Stomach smooth muscle (tissue), 2 donors: ENCODE results near the gene MARCKS.
"Not testable (repeated sequence)": the region's sequence is repeated elsewhere in the genome, so short reads cannot be mapped to it uniquely, and the experiment has no call there.

ENCODE experiments used
- H3K27ac ChIP-seq: one replicate; pipeline ENCODE4 v1.7.0; 2013; ENCODE audit warnings: mild to moderate bottlenecking, low read length, inconsistent platforms
- H3K27me3 ChIP-seq, 2 donors: one replicate each; pipeline ENCODE4 v1.7.0; 2013; ENCODE audit warnings: low read length in 2 of 2; ENCODE audit not compliant: insufficient read depth in 2 of 2, control insufficient read depth in 1 of 2
- H3K36me3 ChIP-seq, 2 donors: one replicate each; pipeline ENCODE4 v1.7.0; 2013; ENCODE audit warnings: low read length in 2 of 2; ENCODE audit not compliant: control insufficient read depth in 2 of 2, insufficient read depth in 2 of 2
- H3K4me1 ChIP-seq: one replicate; pipeline ENCODE4 v1.7.0; 2013; ENCODE audit warnings: low read length; ENCODE audit not compliant: control insufficient read depth, insufficient read depth
- H3K4me3 ChIP-seq, 2 donors: one replicate each; pipeline ENCODE4 v1.7.0; 2013; ENCODE audit warnings: low read length in 2 of 2
- H3K9ac ChIP-seq, 2 donors: one replicate each; pipeline ENCODE4 v1.7.0; 2013; ENCODE audit warnings: low read length in 2 of 2, mild to moderate bottlenecking in 1 of 2
- H3K9me3 ChIP-seq, 2 donors: one replicate each; pipeline ENCODE4 v1.7.0; 2013; ENCODE audit warnings: low read length in 2 of 2; ENCODE audit not compliant: control insufficient read depth in 2 of 2
- donor health status: healthy.
- donor health status: Pancreatic carcinoma.

Gene MARCKS

DNA sequence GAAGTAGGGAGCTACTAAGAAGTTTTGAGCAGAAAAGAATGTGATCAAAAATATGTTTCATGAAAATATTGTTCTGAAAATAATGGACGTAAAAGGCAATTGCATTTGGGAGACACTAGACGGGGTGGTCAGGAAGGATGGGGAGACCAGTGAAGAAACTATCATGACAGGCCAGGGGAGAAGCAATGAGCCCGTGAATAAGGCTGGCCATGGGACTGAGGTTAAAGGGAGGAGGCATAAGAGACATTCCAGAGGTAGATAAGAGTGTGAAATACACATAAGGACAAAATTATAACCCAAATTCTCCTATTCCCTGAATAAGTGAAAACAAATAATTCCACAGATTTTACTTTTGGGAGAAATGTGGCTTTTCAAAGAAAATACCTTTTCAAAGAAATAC is 51.7 kb downstream of the MARCKS start:
- no peaks in the 10 kb centered on the region for H3K9me3 ChIP-seq
- H3K4me1 ChIP-seq: peaks cover 11% of the 10 kb centered on the region
- no peaks in the 10 kb centered on the region for H3K36me3 ChIP-seq
- no peak overlapping the region for H3K4me3 ChIP-seq
- H3K9ac ChIP-seq: no peak overlapping the region
- no peaks in the 10 kb centered on the region for H3K27me3 ChIP-seq
- H3K27ac ChIP-seq: no peak overlapping the region

- Histone ChIP-seq H3K9me3 (no peaks in the 10 kb centered on the region), H3K4me1 (peaks cover 6% of the 10 kb centered on the region), H3K9ac (no peak overlapping the region), H3K36me3 (no peaks in the 10 kb centered on the region), H3K27ac (no peak overlapping the region), H3K4me3 (no peak overlapping the region), H3K27me3 (no peaks in the 10 kb centered on the region)
Measured at GRCh38 chr6:113909224-113909856, 52.2 kb downstream of the MARCKS start.

DNA sequence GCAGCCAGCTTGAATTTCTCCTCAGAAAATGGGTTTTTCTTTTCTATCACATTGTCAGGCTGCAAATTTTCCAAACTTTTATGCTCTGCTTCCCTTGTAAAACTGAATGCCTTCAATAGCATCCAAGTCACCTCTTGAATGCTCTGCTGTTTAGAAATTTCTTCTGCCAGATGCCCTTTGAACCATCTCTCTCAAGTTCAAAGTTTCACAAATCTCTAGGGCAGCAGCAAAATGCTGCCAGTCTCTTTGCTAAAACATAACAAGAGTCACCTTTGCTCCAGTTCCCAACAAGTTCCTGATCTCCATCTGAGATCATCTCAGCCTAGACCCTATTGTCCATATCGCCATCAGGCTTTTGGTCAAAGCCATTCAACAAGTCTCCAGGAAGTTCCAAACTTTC is 53.1 kb downstream of the MARCKS start:
- H3K9me3 ChIP-seq, H3K27ac ChIP-seq, H3K36me3 ChIP-seq, H3K27me3 ChIP-seq, H3K4me1 ChIP-seq, H3K4me3 ChIP-seq, H3K9ac ChIP-seq: not testable (repeated sequence)
